Measurements from ENCODE around the gene FAM237B.
"Not testable (repeated sequence)": the region's sequence is repeated elsewhere in the genome, so short reads cannot be mapped to it uniquely, and the experiment has no call there.

GRCh38 chr7:90350032-90350431 lies 28.9 kb upstream of the FAM237B start:
- not testable (repeated sequence) for TF ChIP-seq CTCF (conservative IDR thresholded peaks at IDR 0.05; ENCODE audit: low read depth, low read length); EZH2 (IDR thresholded peaks at IDR 0.05; ENCODE audit: low read length, unreplicated experiment)

All from PC-3 (cell line).